H9 (cell line): ENCODE measurements around the gene IFT25. TPM values are rescaled to one million over a fixed set of nuclear protein-coding genes. Genes with fewer than 3 reads are reported as not detected.

Source experiments
- DNase-seq: peaks from one replicate; pipeline ENCODE4 v3.0.0-alpha.2; 2017
- H2AFZ ChIP-seq: one replicate; pipeline ENCODE4 v1.6.1; 2013; ENCODE audit warnings: mild to moderate bottlenecking, low read length, control low read depth, moderate library complexity
- H2AK5ac ChIP-seq: 2 replicates; pipeline ENCODE4 v1.6.1; 2013; ENCODE audit warnings: low read length, control low read depth, mixed read lengths; ENCODE audit not compliant: insufficient read length
- H2BK120ac ChIP-seq: one replicate; pipeline ENCODE4 v1.6.1; 2013; ENCODE audit warnings: low read depth, mild to moderate bottlenecking, low read length, control low read depth, inconsistent platforms; ENCODE audit not compliant: poor library complexity, severe bottlenecking
- H2BK12ac ChIP-seq: 2 replicates; pipeline ENCODE4 v1.6.1; 2013; ENCODE audit warnings: low read length, control low read depth, mixed read lengths, low read depth; ENCODE audit not compliant: insufficient read length
- H2BK15ac ChIP-seq: 2 replicates; pipeline ENCODE4 v1.6.1; 2013; ENCODE audit warnings: low read depth, low read length, control low read depth
- H2BK20ac ChIP-seq: one replicate; pipeline ENCODE4 v1.6.1; 2013; ENCODE audit warnings: low read depth, mild to moderate bottlenecking, low read length, control low read depth, inconsistent platforms; ENCODE audit not compliant: poor library complexity, severe bottlenecking
- H2BK5ac ChIP-seq: 2 replicates; pipeline ENCODE4 v1.6.1; 2013; ENCODE audit warnings: low read length, control low read depth, mixed read lengths; ENCODE audit not compliant: insufficient read length
- H3K14ac ChIP-seq: 2 replicates; pipeline ENCODE4 v1.6.1; 2013; ENCODE audit warnings: low read length, control low read depth; ENCODE audit not compliant: insufficient read depth
- H3K18ac ChIP-seq: 2 replicates; pipeline ENCODE4 v1.6.1; 2013; ENCODE audit warnings: low read depth, mild to moderate bottlenecking, mixed read lengths, low read length, control low read depth; ENCODE audit not compliant: insufficient read length
- H3K23ac ChIP-seq: 2 replicates; pipeline ENCODE4 v1.6.1; 2013; ENCODE audit warnings: low read length, control low read depth, mixed read lengths, low read depth; ENCODE audit not compliant: insufficient read length
- H3K23me2 ChIP-seq: 2 replicates; pipeline ENCODE4 v1.6.1; 2013; ENCODE audit warnings: low read depth, mild to moderate bottlenecking, mixed read lengths, low read length, control low read depth; ENCODE audit not compliant: insufficient read length, poor library complexity, severe bottlenecking
- H3K27ac ChIP-seq: 2 replicates; pipeline ENCODE4 v1.5.1; 2013; ENCODE audit warnings: low read length, control low read depth, mixed read lengths, low read depth; ENCODE audit not compliant: insufficient read length
- H3K27me3 ChIP-seq: 2 replicates; pipeline ENCODE4 v1.6.1; 2013; ENCODE audit warnings: low read length, control low read depth, inconsistent platforms; ENCODE audit not compliant: insufficient read depth
- H3K4ac ChIP-seq: 2 replicates; pipeline ENCODE4 v1.6.1; 2013; ENCODE audit warnings: low read depth, mild to moderate bottlenecking, control low read depth, inconsistent platforms, low read length, moderate library complexity
- H3K4me1 ChIP-seq: 2 replicates; pipeline ENCODE4 v1.6.1; 2013; ENCODE audit warnings: low read length, control low read depth, inconsistent platforms; ENCODE audit not compliant: insufficient read depth
- H3K4me2 ChIP-seq: 2 replicates; pipeline ENCODE4 v1.6.1; 2013; ENCODE audit warnings: low read length, control low read depth, mixed read lengths; ENCODE audit not compliant: insufficient read length, insufficient read depth
- H3K56ac ChIP-seq: 2 replicates; pipeline ENCODE4 v1.6.1; 2013; ENCODE audit warnings: low read depth, mild to moderate bottlenecking, mixed read lengths, low read length, control low read depth; ENCODE audit not compliant: insufficient read length
- H3K79me1 ChIP-seq: 2 replicates; pipeline ENCODE4 v1.6.1; 2013; ENCODE audit warnings: low read depth, mild to moderate bottlenecking, moderate library complexity, low read length, control low read depth, inconsistent platforms; ENCODE audit not compliant: insufficient read depth, poor library complexity, severe bottlenecking
- H3K79me2 ChIP-seq: 2 replicates; pipeline ENCODE4 v1.6.1; 2013; ENCODE audit warnings: low read length, control low read depth, inconsistent platforms; ENCODE audit not compliant: insufficient read depth
- H3K9ac ChIP-seq: 2 replicates; pipeline ENCODE4 v1.6.1; 2013; ENCODE audit warnings: low read length, control low read depth, mixed read lengths; ENCODE audit not compliant: insufficient read length; ENCODE audit errors: extremely low read depth
- H3K9me3 ChIP-seq: one replicate; pipeline ENCODE4 v1.6.1; 2013; ENCODE audit warnings: low read depth, low read length, inconsistent platforms; ENCODE audit not compliant: control insufficient read depth
- H3T11ph ChIP-seq: one replicate; pipeline ENCODE4 v1.6.1; 2013; ENCODE audit warnings: mild to moderate bottlenecking, low read length, control low read depth, inconsistent platforms
- H4K20me1 ChIP-seq: one replicate; pipeline ENCODE4 v1.6.1; 2013; ENCODE audit not compliant: control insufficient read depth, insufficient read length, insufficient read depth
- H4K5ac ChIP-seq: 2 replicates; pipeline ENCODE4 v1.6.1; 2013; ENCODE audit warnings: low read depth, mild to moderate bottlenecking, mixed read lengths, low read length, control low read depth; ENCODE audit not compliant: insufficient read length
- H4K8ac ChIP-seq: replicated peaks from 2 replicates; pipeline ENCODE4 v1.6.1; 2013; ENCODE audit warnings: low read length, control low read depth, mixed read lengths, low read depth; ENCODE audit not compliant: insufficient read length
- H4K91ac ChIP-seq: 2 replicates; pipeline ENCODE4 v1.6.1; 2013; ENCODE audit warnings: low read depth, mild to moderate bottlenecking, moderate library complexity, mixed read lengths, low read length, control low read depth; ENCODE audit not compliant: insufficient read length
- H3K27ac Mint-ChIP-seq, 3 experiments: 2 replicates in 2 of 3; 3 replicates in 1 of 3; pipeline ENCODE4 v1.8.0; 2020 to 2021; ENCODE audit warnings: mixed read lengths in 3 of 3, mild to moderate bottlenecking in 1 of 3, moderate library complexity in 1 of 3
- H3K27me3 Mint-ChIP-seq: 2 replicates; pipeline ENCODE4 v1.8.0; 2021; ENCODE audit warnings: low read depth, mild to moderate bottlenecking, moderate library complexity, mixed read lengths
- H3K36me3 Mint-ChIP-seq, 3 experiments: 2 replicates in 2 of 3; 3 replicates in 1 of 3; pipeline ENCODE4 v1.8.0; 2020 to 2021; ENCODE audit warnings: low read depth in 3 of 3, mixed read lengths in 3 of 3; ENCODE audit not compliant: insufficient read depth in 1 of 3
- H3K4me1 Mint-ChIP-seq, 2 experiments: 2 replicates each; pipeline ENCODE4 v1.8.0; 2020; ENCODE audit warnings: mixed read lengths in 2 of 2
- H3K4me3 Mint-ChIP-seq, 2 experiments: 2 replicates in 1 of 2; 3 replicates in 1 of 2; pipeline ENCODE4 v1.8.0; 2020 to 2021; ENCODE audit warnings: mild to moderate bottlenecking in 2 of 2, mixed read lengths in 2 of 2, moderate library complexity in 1 of 2
- H3K9me3 Mint-ChIP-seq, 2 experiments: 2 replicates in 1 of 2; 3 replicates in 1 of 2; pipeline ENCODE4 v1.8.0; 2020; ENCODE audit warnings: mild to moderate bottlenecking in 2 of 2, mixed read lengths in 2 of 2, moderate library complexity in 1 of 2
- CTCF ChIP-seq: fragments of 200-600 bp; sonication (generic); conservative IDR thresholded peaks from 3 replicates; pipeline ENCODE4 v1.8.0; 2021; ENCODE audit warnings: antibody characterized with exemption, mild to moderate bottlenecking
- WGBS: extraction: QIAGEN DNeasy Blood & Tissue Kit; methylation state at CpG from one replicate; pipeline ENCODE4 v1.1.7; 2013; ENCODE audit warnings: missing lambda C conversion rate, low lambda C conversion rate, mixed read lengths; ENCODE audit not compliant: insufficient read length; ENCODE audit errors: extremely low coverage; 5-methylcytosine and 5-hydroxymethylcytosine counted together
- total RNA-seq: library from RNA; stranded (reverse); gene quantifications from 2 replicates; pipeline ENCODE4 v1.2.1, GENCODE V29; 2021

Gene IFT25
- total RNA-seq, 1 experiment from 2014 or later = 36.8 TPM

- Histone ChIP-seq H3K27me3 (no peaks in the 10 kb centered on the region), H3K79me1 (no peaks in the 10 kb centered on the region), H3K56ac (no peak overlapping the region), H2AFZ (no peak overlapping the region), H3K4me1 (no peaks in the 10 kb centered on the region; the same call in 1 of the 2 replicates), H3K23ac (no peak overlapping the region), H4K20me1 (no peaks in the 10 kb centered on the region), H3K27ac (no peak overlapping the region), H3K4me2 (no peak overlapping the region), H2BK12ac (no peak overlapping the region), H2BK20ac (no peak overlapping the region), H2BK5ac (no peak overlapping the region), H3K4ac (no peak overlapping the region), H3K18ac (no peak overlapping the region), H4K5ac (no peak overlapping the region), H2BK120ac (no peak overlapping the region), H2AK5ac (no peak overlapping the region), H3K23me2 (no peaks in the 10 kb centered on the region), H3K9ac (no peak overlapping the region), H3K14ac (no peak overlapping the region), H4K8ac (no peak overlapping the region), H4K91ac (no peak overlapping the region), H3K9me3 (no peaks in the 10 kb centered on the region), H2BK15ac (no peak overlapping the region), H3T11ph (no peak overlapping the region), H3K79me2 (no peaks in the 10 kb centered on the region)
- Mint-ChIP-seq H3K27ac (no peak overlapping the region), H3K4me1 (peaks cover 38 to 43% of the 10 kb centered on the region in 2 experiments), H3K27me3 (no peaks in the 10 kb centered on the region; the same call in 1 of the 2 replicates), H3K4me3 (no peak overlapping the region), H3K36me3 (peaks cover 13 to 54% (median 42%) of the 10 kb centered on the region in 3 experiments; a peak in 6 of 7 replicates), H3K9me3 (no peaks in the 10 kb centered on the region)
- no peak for TF ChIP-seq CTCF
- WGBS = no CpG with 5 or more reads among the region's 2 CpGs
- no peak for DNase-seq
Observed at GRCh38 chr1:53954128-53954527, 8.6 kb upstream of the IFT25 start.
